ENCODE results near the gene NR2F1.
A peak's percentile ranks its signal among the peaks of the same experiment; 100 is the strongest.
"Not testable (repeated sequence)": the region's sequence is repeated elsewhere in the genome, so short reads cannot be mapped to it uniquely, and the experiment has no call there.

Gene NR2F1

GRCh38 chr5:93582677-93583438, at the start of gene NR2F1:
NR2F1 (plus strand) TSS chr5:93583222; CDS start chr5:93585024, 1,802 bp downstream.
- peak; percentile 92 for DNase-seq

DNA sequence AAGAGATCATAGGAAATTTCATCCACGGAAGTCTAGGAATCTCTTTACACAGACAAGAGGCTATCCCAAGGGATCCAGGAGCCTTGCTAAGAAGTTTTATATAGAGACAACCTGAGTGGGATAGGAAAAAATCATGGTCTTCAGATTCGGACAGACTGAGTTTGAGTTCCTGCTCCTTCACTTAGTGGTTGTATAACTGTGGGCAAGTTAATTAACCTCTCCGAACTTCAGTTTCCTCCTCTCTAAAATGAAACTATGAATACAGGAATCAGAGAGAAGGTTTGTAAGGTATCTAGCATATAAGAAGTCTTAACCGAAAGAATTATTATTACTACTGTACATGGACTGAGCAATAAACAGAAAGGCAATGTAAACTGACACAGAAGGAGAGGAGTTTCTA, 37.1 kb upstream of the NR2F1 start:
- DNase-seq, result no peak

DNA sequence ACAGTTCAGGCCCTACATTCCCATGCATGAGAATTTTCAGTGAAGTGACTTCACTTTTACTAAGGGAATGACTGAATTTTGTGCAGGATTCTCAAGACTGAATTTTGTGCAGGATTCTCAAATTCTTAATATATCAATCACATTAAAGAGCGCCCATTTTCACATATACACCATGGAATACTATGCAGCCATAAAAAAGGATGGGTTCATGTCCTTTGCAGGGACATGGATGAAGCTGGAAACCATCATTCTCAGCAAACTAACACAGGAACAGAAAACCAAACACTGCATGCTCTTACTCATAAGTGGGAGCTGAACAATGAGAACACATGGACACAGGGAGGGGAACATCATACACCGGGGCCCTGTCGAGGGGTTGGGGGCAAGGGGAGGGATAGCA, 33.4 kb upstream of the NR2F1 start:
- not testable (repeated sequence) for DNase-seq

DNA sequence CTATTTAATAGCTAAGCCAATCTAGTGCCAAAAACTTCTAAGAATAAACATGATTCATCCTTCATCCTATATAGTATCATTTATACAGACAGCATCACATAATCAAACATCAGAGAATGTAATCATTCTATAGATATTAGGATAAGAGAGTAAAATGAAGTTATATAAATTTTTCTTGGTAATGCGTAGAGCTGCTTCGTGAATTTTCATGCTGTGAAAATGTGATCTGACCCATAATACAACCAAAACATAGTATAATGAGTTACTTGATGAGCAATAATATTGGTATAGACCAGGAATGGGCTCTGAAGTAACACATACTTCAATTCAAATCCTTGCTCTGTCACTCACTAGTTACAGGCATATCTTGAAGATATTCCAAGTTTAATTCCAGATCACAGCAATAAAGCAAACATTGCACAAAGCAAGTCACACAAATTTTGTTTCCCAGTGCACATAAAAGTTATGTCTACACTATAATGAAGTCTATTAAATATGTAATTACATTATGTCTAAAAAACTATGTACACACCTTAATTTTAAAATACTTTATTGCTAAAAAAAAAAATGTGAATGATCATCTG, 25.9 kb upstream of the NR2F1 start:
- no peak for DNase-seq

DNA sequence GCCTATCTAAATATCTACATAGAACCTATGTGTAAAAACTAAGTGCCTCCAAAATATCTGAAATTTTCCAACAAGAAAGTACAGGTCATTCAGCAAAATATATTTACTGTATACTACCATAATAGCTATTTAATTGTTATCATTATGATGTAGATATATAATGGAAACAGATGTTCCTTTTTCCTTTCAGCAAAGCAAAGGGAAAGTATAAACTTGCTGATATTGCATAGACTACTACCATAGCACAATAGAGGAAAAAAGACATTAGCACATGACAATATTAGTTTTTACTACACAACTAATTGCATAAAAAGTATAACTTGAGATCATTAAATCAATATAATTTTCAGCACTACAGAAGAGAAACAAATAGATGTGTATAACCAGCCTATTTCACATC, 16.9 kb upstream of the NR2F1 start:
- DNase-seq, result no peak

GRCh38 chr5:93567424-93567823, 15.6 kb upstream of the NR2F1 start:
- no peak for DNase-seq

DNA sequence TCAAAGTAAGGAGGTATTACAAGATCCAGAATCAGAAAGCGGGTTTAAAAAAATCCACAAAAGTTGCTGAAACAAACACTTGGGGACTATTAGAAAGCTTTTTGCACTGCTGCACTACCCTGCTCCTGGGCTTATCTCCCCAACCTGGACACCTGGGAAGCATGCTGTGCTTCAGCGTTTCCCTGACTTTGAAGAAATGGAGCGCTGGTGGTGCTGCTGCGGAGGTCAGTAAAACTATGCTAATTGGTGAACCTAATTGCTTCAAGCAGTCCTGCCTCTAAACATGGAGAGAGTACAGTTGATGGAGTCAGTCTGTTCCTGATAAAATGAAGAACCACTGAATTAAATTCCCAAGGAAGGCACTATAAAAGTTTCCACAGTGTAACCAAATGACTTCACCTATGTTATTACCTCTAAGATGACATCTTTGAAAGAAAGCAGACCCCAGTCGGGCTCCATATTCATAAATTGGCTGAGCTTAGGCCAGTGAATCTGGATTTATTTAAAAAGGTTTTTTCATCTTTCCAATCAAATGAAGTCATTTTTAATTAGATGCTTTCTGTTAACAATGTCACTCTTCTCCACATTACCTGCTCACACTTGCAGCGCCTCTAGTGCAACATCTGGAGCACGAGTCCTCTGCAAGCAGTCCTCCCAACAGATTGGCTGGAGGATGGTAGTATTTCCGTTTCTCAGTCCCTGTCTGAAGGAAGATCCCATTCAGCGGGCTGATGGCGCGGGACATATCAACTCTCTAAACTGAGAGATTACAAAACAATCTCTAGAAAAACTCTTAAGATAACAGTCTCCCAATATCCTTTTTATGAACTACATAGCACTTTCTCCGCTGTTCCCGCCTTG, 13.5 kb upstream of the NR2F1 start:
- no peak for DNase-seq

DNA sequence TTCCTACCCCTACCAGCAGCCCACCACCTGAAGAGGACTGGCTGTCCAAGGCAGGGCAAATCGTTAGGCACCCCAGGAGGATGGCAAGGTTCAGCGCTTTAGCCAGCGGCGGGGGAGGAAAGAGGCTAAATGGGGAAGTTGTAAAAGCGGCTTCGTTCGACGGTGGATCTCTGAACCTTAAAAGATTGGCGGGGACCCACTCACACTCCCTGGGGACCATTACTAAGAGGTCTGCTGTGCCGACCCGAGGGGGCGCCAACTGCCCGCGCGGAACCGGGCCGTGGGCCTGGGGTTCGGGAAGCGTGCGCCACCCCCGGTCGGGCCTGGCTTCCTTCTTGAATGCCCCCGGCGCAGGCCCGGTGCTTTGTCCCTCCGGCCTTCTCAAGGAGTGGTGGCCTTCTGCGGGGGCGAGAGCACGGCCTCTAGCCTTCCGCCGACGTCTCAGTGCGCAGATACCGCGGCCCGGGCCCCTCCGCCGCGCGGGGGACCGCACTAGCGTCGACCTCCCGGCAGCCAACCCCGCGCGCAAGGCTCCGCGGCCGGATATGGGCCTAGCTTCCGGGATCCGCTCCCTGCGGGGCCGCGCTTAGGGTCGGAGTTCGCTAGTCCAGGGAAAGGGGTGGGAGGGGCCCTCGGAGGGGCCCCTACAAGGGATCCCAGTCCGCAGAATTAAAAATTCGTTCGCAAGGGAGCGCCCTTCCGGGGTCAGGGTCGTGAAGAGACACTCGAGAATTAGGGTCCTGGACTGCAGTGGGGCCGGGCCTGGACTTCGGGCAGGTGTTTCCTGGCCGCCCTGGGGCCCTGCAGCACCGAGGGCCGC, 12.5 kb upstream of the NR2F1 start:
- DNase-seq, result no peak

GRCh38 chr5:93571114-93571949, 11.7 kb upstream of the NR2F1 start:
- DNase-seq, result no peak

DNA sequence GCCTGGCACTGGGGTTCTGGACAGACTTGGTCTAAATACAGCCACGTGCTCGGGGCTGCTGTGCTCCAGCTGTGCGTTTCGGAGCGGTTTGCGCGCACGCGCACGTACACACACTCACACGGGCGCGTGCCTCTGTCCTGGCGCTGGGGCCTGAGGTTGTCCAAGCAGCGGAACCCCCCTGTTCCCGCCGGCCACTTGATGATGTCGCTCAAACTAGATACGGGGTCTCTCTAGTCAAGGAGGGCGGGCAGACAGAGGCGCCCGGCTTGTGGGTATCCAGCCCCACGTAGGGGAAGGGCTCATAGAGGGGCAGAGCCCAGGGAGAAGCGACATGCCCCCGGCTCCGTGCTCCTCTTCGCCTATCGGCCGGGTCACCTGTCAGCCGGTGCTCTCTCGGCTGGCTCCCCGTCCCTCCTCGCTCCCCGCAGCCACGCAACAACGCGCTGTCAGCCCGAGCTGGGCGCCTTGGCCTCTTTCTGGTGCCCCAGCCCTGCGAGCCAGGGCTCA, 10.9 kb upstream of the NR2F1 start:
- no peak for DNase-seq

DNA sequence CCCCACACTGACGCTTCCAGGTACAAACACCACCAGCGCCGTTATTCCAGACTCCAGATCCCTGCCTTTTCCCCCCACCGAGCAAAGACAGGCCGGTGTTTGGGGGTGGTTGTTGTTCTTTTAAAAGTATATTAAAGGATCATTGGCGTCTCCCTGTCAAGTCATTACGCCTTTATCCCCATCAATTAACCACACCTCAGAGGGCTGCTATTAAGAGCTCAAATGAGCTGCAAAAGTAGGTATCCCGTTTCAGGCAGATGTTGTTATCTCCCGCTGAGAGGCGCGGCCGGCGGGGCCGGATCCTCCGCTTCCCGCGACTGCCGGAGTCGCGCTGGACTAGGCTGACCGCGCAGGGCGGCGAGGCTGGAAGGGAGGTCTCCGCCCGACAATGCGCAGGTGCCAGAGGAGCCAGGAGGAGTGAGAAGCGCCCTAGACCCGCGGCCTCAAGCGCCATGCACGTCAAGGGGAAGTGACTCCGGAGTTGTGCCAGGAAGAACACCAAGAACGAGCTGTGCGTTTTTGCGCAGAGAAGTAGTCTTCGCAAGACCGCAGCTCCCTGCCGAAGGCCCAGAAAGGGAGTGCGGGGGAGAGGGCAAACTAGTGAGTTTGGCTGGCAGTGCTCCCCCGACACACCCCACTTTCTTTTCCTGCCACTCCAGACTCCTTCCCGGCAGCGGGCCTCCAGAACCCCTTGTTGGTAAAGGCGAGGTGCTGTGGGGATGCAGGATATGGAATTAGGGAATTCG, 10.2 kb upstream of the NR2F1 start:
- no peak for DNase-seq

DNA sequence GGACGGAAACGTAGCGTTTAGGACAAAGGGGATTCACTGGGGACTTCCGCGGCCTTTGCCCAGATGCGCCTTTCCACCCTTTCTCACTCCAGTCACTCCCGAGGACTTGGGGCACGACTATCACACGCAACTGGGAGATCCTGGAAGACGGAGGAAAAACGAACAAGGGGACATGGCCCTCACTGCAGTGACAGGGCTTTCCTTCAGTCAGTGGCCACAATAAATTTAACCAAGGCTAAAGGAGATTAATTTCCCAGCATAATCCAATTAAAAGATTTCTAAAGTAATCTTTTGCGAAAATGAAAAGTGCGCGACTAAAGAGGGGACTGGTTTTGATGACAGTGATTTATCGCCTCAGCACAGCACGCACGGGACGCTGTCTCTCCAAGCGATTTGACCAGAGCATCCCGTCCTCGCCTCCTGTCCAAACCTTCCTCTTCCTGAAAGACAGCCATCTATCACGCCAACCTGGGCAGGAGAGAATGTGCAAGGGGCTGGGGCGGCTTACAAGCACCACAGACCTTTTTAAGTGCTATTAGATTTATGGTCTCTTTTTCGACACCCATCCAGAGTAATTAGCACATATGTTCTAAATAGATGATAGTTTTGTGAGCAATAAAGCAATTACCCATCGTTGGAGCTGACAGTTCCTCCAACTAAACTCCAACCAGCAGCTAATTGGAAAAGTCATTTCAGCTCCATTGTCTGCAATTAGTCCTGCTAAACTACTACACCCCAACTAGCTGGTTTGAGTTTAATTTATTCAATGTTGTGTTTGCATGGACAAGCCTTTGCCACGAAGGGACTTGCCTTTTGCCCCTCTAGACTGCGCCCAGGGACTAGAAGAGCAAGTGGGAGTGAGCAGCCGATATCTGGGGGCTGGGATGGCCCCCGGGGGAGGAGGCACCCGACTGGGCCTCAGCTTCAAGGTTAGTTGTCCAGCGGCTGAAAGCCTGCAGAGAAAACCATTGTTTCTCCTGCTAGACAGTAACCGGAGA, 9.4 kb upstream of the NR2F1 start:
- no peak for DNase-seq

DNA sequence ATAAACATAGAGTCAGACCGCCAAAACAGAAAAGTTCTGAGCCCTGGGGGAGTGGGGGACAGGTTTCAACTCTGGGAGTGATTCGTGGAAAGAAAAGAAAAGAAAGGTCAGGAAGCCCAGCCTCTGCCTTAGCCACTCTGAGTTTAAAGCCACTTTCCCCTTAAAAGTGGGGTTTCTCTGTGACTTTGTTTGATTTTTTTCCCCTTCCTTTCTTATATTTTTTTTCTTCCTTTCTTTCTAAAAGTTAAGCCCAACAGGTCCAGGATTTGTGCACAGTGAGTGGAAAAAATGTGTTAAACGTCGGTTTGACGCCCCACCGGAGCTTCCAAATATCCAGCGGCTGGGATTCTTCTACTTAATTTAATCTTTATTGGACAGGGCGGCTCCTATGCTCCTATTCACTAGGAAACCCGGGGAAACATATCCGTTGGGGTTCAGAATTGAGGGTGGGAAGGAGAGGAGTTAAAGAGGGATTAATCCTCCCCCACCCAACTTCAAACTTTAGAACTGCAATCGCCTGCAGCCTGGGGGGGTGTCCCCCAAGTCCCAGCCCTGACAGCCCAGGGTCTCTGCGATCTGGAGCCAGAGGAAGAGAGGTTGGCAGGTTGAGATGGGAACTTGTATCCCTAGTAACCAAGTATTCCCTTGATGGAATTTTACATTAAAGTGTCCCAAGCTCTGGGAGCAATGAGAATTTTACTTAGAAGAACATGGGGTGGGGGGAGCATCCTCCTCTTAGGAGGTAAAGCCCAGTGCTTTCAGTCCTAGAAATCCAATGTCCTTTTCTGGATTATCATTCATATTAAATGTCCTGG, 8.3 kb upstream of the NR2F1 start:
- no peak for DNase-seq

DNA sequence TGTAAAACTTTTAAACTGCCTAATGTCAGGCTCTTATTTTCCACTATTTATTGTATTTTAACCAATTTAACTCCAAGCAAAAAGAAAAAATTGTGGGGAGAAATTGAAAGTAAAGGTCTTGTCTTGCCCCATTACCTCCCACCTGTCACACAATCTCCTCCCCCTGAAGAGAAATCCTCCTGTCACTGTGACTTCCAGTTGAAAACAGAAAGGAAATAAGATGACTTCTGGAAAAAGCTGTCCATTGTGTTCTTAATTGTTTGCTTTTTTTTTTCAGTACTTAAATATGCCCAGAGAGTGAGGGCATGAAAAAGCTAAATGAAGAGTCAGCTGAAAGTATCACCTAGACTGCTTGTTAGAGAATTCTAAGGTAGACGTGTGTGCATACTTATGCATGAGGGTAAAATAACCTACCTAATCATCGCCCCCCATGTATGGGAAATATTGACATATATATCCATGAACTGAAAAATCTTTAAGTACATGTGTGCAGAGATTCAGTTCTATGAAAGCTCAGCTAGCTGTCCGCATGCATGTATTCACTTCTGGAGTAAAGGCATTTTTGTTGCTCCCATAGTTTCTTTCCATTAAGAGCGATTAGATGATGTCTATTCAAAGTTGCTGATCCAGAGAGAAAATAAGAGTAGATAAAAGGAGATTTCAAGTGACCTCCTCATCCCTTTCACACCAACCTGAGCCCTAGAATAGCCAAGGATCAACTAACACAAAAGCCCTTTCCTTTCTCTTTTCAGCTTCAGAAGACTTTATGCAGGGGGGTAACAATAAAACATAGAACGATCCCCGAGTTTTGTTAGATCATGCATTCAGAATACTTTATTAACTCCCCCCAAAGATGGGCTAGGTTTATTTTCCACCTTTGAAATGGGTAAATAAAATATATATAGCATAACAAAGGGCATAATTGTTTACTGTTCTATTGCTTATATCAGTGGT, 7.3 kb upstream of the NR2F1 start:
- DNase-seq, result no peak

- DNase-seq, result no peak
Observed at GRCh38 chr5:93576994-93577853, 5.8 kb upstream of the NR2F1 start.

Measured in NCI-H1092 (cell line).